Sigmoid colon (tissue), 7 donors: ENCODE measurements around the gene EML4. TPM values are rescaled to one million over a fixed set of nuclear protein-coding genes. Genes with fewer than 3 reads are reported as not detected.
A peak's percentile ranks its signal among the peaks of the same experiment; 100 is the strongest.

Source experiments
- DNase-seq: peaks from one replicate; pipeline ENCODE4 v3.0.0-alpha.2; 2019
- H3K27ac ChIP-seq, 4 donors: fragments of 200-600 bp; sonication (generic); one replicate each; pipeline ENCODE4 v1.5.1; 2016 to 2019; ENCODE audit warnings: mild to moderate bottlenecking in 1 of 4
- H3K27me3 ChIP-seq, 3 donors: fragments of 200-600 bp; sonication (generic); one replicate each; pipeline ENCODE4 v1.5.1; 2019; ENCODE audit warnings: mild to moderate bottlenecking in 1 of 3
- H3K36me3 ChIP-seq, 4 donors: fragments of 200-600 bp; sonication (generic); one replicate each; pipeline ENCODE4 v1.5.1; 2016 to 2019
- H3K4me1 ChIP-seq, 4 donors: fragments of 200-600 bp; sonication (generic); one replicate each; pipeline ENCODE4 v1.5.1; 2017 to 2019
- H3K4me3 ChIP-seq, 4 donors: fragments of 200-600 bp; sonication (generic); one replicate each; pipeline ENCODE4 v1.5.1; 2017 to 2019; ENCODE audit warnings: mild to moderate bottlenecking in 2 of 4, moderate library complexity in 1 of 4
- H3K9me3 ChIP-seq, 4 donors: fragments of 200-600 bp in 3 of 4; sonication (generic) in 3 of 4; one replicate each; pipeline versions ENCODE4 v1.5.1 to v1.6.1; 2013 to 2019
- CTCF ChIP-seq, 4 experiments: fragments of 450-650 bp in 3 of 4; fragments of 200-600 bp in 1 of 4; IDR thresholded peaks; one replicate each; pipeline ENCODE4 v1.5.1; 2016 to 2019; ENCODE audit warnings: antibody characterized with exemption in 4 of 4, mild to moderate bottlenecking in 3 of 4, moderate library complexity in 2 of 4
- EP300 ChIP-seq, 4 donors: sonication (generic); formaldehyde crosslinking; IDR thresholded peaks; one replicate each; pipeline ENCODE4 v1.6.1; 2017; ENCODE audit warnings: antibody characterized with exemption in 4 of 4
- POLR2A ChIP-seq, 2 donors: fragments of 450-650 bp; IDR thresholded peaks; one replicate each; pipeline ENCODE4 v1.6.1; 2016; ENCODE audit warnings: antibody characterized with exemption in 2 of 2, mild to moderate bottlenecking in 2 of 2, moderate library complexity in 2 of 2
- POLR2AphosphoS5 ChIP-seq, 4 donors: sonication (generic); formaldehyde crosslinking; IDR thresholded peaks; one replicate each; pipeline ENCODE4 v1.6.1; 2017; ENCODE audit warnings: antibody characterized with exemption in 4 of 4
- WGBS, 2 donors: extraction: QIAGEN DNeasy Blood & Tissue Kit; methylation state at CpG; one replicate each; pipeline ENCODE4 v1.1.7; 2013; 5-methylcytosine and 5-hydroxymethylcytosine counted together
- intact Hi-C: fragments of 100-400 bp; cut with DNase I; formaldehyde crosslinking; loops from one replicate; pipeline ENCODE4 v1.15.1; 2023
- polyA plus RNA-seq, 3 donors: library from polyadenylated mRNA; stranded (reverse); fragments of 200-250 nt; gene quantifications; one replicate each; pipeline ENCODE4 v1.2.3, GENCODE V29; 2013
- total RNA-seq, 4 donors: library from RNA; depleted of rRNA; stranded (reverse); fragments of >200 nt; gene quantifications; one replicate each; pipeline ENCODE4 v1.1.0, GENCODE V29; 2016
- donor health status: healthy with polysubstance abuse.
- donor health status: Bipolar disorder and iron deficiency.
- donor health status: healthy.

EML4 gene
- total and polyA plus RNA-seq, 7 donors: 16.1 to 27.8 (median 17.8) TPM

GRCh38 chr2:42147641-42148274, 21.4 kb upstream of the EML4 start:
- H3K4me3 ChIP-seq: no peak overlapping the region
- TF ChIP-seq CTCF (IDR thresholded peaks at IDR 0.05) (no peak), EP300 (IDR thresholded peaks at IDR 0.05) (no peak)
- peaks cover 0 to 21% (median 18%) of the 10 kb centered on the region in 4 donors for H3K4me1 ChIP-seq
- H3K36me3 ChIP-seq: no peaks in the 10 kb centered on the region
- DNase-seq: no peak
- no peaks in the 10 kb centered on the region for H3K9me3 ChIP-seq
- intact Hi-C loops: no loop called here
- peak overlapping the region; percentile 36 to 52 (median 44) for H3K27ac ChIP-seq
- WGBS, 2 donors: 89 to 91% methylated on average over 5 of the region's 5 CpGs
- no peaks in the 10 kb centered on the region for H3K27me3 ChIP-seq

GRCh38 chr2:42150159-42150558, 19.0 kb upstream of the EML4 start:
- Histone ChIP-seq H3K4me3 (no peak overlapping the region), H3K27ac (no peak overlapping the region), H3K9me3 (no peaks in the 10 kb centered on the region), H3K27me3 (no peaks in the 10 kb centered on the region), H3K36me3 (no peaks in the 10 kb centered on the region), H3K4me1 (peaks cover 0 to 15% (median 13%) of the 10 kb centered on the region in 4 donors)
- no peak for DNase-seq
- intact Hi-C loops: no loop called here
- no peak for TF ChIP-seq EP300 (IDR thresholded peaks at IDR 0.05)

- Histone ChIP-seq H3K36me3 (no peaks in the 10 kb centered on the region), H3K9me3 (no peaks in the 10 kb centered on the region), H3K4me1 (no peaks in the 10 kb centered on the region), H3K27me3 (no peaks in the 10 kb centered on the region), H3K4me3 (no peak overlapping the region), H3K27ac (no peak overlapping the region)
- intact Hi-C loops: no loop called here
- no peak for DNase-seq
- TF ChIP-seq EP300 (IDR thresholded peaks at IDR 0.05) (no peak), POLR2A (IDR thresholded peaks at IDR 0.05) (no peak), CTCF (IDR thresholded peaks at IDR 0.05) (no peak), POLR2AphosphoS5 (IDR thresholded peaks at IDR 0.05) (no peak)
- 87 to 88% methylated on average over 4 of the region's 4 CpGs for WGBS, 2 donors
Measured at GRCh38 chr2:42153944-42154581, 15.1 kb upstream of the EML4 start.

- intact Hi-C loops: no loop called here
- no peak for DNase-seq
- no peaks in the 10 kb centered on the region for H3K4me1 ChIP-seq
- TF ChIP-seq EP300 (IDR thresholded peaks at IDR 0.05) (no peak), POLR2A (IDR thresholded peaks at IDR 0.05) (no peak), POLR2AphosphoS5 (IDR thresholded peaks at IDR 0.05) (no peak), CTCF (IDR thresholded peaks at IDR 0.05) (no peak)
- H3K9me3 ChIP-seq: no peaks in the 10 kb centered on the region
- 92% methylated on average over 4 of the region's 4 CpGs for WGBS, 2 donors
- no peak overlapping the region for H3K27ac ChIP-seq
- no peaks in the 10 kb centered on the region for H3K36me3 ChIP-seq
- H3K4me3 ChIP-seq: no peak overlapping the region
- no peaks in the 10 kb centered on the region for H3K27me3 ChIP-seq
Measured at GRCh38 chr2:42156721-42157120, 12.4 kb upstream of the EML4 start.

GRCh38 chr2:42161444-42161843, 7.7 kb upstream of the EML4 start:
- no peak for DNase-seq
- H3K27ac ChIP-seq: no peak overlapping the region
- no peaks in the 10 kb centered on the region for H3K9me3 ChIP-seq
- no peak overlapping the region for H3K4me3 ChIP-seq
- H3K27me3 ChIP-seq: no peaks in the 10 kb centered on the region
- no peaks in the 10 kb centered on the region for H3K36me3 ChIP-seq
- intact Hi-C loops: no loop called here
- no peaks in the 10 kb centered on the region for H3K4me1 ChIP-seq
- TF ChIP-seq POLR2AphosphoS5 (IDR thresholded peaks at IDR 0.05) (no peak), EP300 (IDR thresholded peaks at IDR 0.05) (no peak), CTCF (IDR thresholded peaks at IDR 0.05) (no peak), POLR2A (IDR thresholded peaks at IDR 0.05) (no peak)
